HCT116 (cell line): ENCODE measurements around the gene NOTUM. TPM values are rescaled to one million over a fixed set of nuclear protein-coding genes. Genes with fewer than 3 reads are reported as not detected.

ENCODE experiments used
- ATAC-seq: fragments of 200-7000 bp; cut with Tn5 transposase; 2 replicates; pipeline ENCODE4 v1.9.1; 2020; ENCODE audit warnings: mild to moderate bottlenecking, moderate library complexity
- BruUV-seq: library from RNA; stranded (reverse); fragments of 400-500 nt; replicated peaks from 2 replicates; lab custom pipeline; 2021; lab: Mats Ljungman, UMichigan
- CTCF ChIA-PET: fragments of 300-600 bp; sonication (Branson Sonifier 250); formaldehyde crosslinking; loops from one replicate; lab custom pipeline; 2021; ENCODE audit warnings: antibody characterized with exemption; lab: Charles Lee
- POLR2A ChIA-PET: fragments of 300-600, 350-600 bp; sonication (Branson Sonifier 250); formaldehyde crosslinking; loops from one replicate; lab custom pipeline; 2021; ENCODE audit warnings: antibody characterized with exemption; lab: Charles Lee
- RAD21 ChIA-PET, 2 experiments: fragments of 300-600 bp; sonication (Branson Sonifier 250); formaldehyde crosslinking; loops; one replicate each; lab custom pipeline; 2023; ENCODE audit warnings: low total read pairs in 2 of 2; ENCODE audit not compliant: uncharacterized antibody in 2 of 2, unreplicated experiment in 2 of 2, low non-redundant PET in 1 of 2; lab: Charles Lee
- DNase-seq: peaks from one replicate; pipeline ENCODE4 v3.0.0-alpha.2; 2010; ENCODE audit warnings: low read depth, low spot score
- H2AFZ ChIP-seq: fragments of 200-600 bp; shearing (Covaris generic), sonication (generic); 2 replicates; pipeline ENCODE4 v1.6.1; 2017; ENCODE audit warnings: low read depth, mixed run types, mixed read lengths, antibody characterized with exemption, low read length; ENCODE audit not compliant: poor library complexity, severe bottlenecking
- H3K27ac ChIP-seq: 2 replicates; pipeline ENCODE4 v1.5.1; 2012; ENCODE audit warnings: low read depth, low read length
- H3K27me3 ChIP-seq: fragments of 200-600 bp; sonication (generic); 2 replicates; pipeline ENCODE4 v1.6.1; 2016; ENCODE audit warnings: mixed run types, low read length, mixed read lengths; ENCODE audit not compliant: insufficient read depth
- H3K36me3 ChIP-seq, 2 experiments: fragments of 200-500 bp in 1 of 2; fragments of 200-600 bp in 1 of 2; sonication (Bioruptor generic) in 1 of 2; sonication (generic) in 1 of 2; 2 replicates each; pipeline versions ENCODE4 v1.5.1 to v1.6.1; 2014 to 2016; ENCODE audit warnings: low read length in 2 of 2, inconsistent platforms in 1 of 2, mixed read lengths in 1 of 2, mixed run types in 1 of 2; ENCODE audit not compliant: insufficient read depth in 2 of 2, control insufficient read depth in 1 of 2
- H3K4me1 ChIP-seq, 2 experiments: fragments of 200-600 bp in 1 of 2; sonication (generic) in 1 of 2; 2 replicates each; pipeline versions ENCODE4 v1.5.1 to v1.6.1; 2012 to 2017; ENCODE audit warnings: low read length in 2 of 2, inconsistent platforms in 1 of 2, mild to moderate bottlenecking in 1 of 2, mixed read lengths in 1 of 2, mixed run types in 1 of 2, moderate library complexity in 1 of 2; ENCODE audit not compliant: insufficient read depth in 2 of 2, control insufficient read depth in 1 of 2
- H3K4me2 ChIP-seq: fragments of 200-600 bp; sonication (generic); 2 replicates; pipeline ENCODE4 v1.6.1; 2017; ENCODE audit warnings: mixed run types, low read length, mixed read lengths
- H3K4me3 ChIP-seq, 2 experiments: fragments of 200-600 bp in 1 of 2; sonication (generic) in 1 of 2; replicated peaks in 1 of 2; 2 replicates each; pipeline ENCODE4 v1.5.1; 2011 to 2016; ENCODE audit warnings: low read length in 2 of 2, control low read depth in 1 of 2, low read depth in 1 of 2, mild to moderate bottlenecking in 1 of 2, mixed read lengths in 1 of 2, mixed run types in 1 of 2
- H3K79me2 ChIP-seq: fragments of 200-600 bp; sonication (generic); 2 replicates; pipeline ENCODE4 v1.6.1; 2017; ENCODE audit warnings: mild to moderate bottlenecking, mixed run types, low read length, moderate library complexity, mixed read lengths; ENCODE audit not compliant: insufficient read depth
- H3K9ac ChIP-seq: fragments of 200-600 bp; sonication (generic); 2 replicates; pipeline ENCODE4 v1.6.1; 2016; ENCODE audit warnings: low read length, mixed read lengths
- H3K9me2 ChIP-seq: fragments of 200-600 bp; sonication (generic), shearing (Covaris generic); 2 replicates; pipeline ENCODE4 v1.6.1; 2017; ENCODE audit warnings: mixed run types, mild to moderate bottlenecking, moderate library complexity; ENCODE audit not compliant: insufficient read depth
- H3K9me3 ChIP-seq, 2 experiments: fragments of 200-500 bp in 1 of 2; fragments of 200-600 bp in 1 of 2; sonication (Bioruptor generic) in 1 of 2; sonication (generic) in 1 of 2; 2 replicates each; pipeline ENCODE4 v1.6.1; 2014 to 2017; ENCODE audit warnings: low read length in 2 of 2, mixed read lengths in 2 of 2, inconsistent platforms in 1 of 2, low read depth in 1 of 2, mild to moderate bottlenecking in 1 of 2, mixed run types in 1 of 2, moderate library complexity in 1 of 2; ENCODE audit not compliant: control insufficient read depth in 1 of 2, insufficient read depth in 1 of 2
- H4K20me1 ChIP-seq: fragments of 200-600 bp; sonication (generic), shearing (Covaris generic); 2 replicates; pipeline ENCODE4 v1.6.1; 2017; ENCODE audit warnings: mixed run types, mild to moderate bottlenecking, moderate library complexity; ENCODE audit not compliant: insufficient read depth
- CBX3 ChIP-seq: IDR thresholded peaks from 2 replicates; pipeline ENCODE4 v1.6.1; 2012; ENCODE audit warnings: low read depth
- EZH2phosphoT487 ChIP-seq: fragments of 200-600 bp; IDR thresholded peaks from 2 replicates; pipeline ENCODE4 v1.6.1; 2018; ENCODE audit warnings: antibody characterized with exemption, borderline replicate concordance
- REST ChIP-seq: IDR thresholded peaks from 2 replicates; pipeline ENCODE4 v1.6.1; 2012; ENCODE audit warnings: low read depth
- TCF7L2 ChIP-seq: IDR thresholded peaks from 2 replicates; pipeline ENCODE4 v1.7.0; 2011; ENCODE audit warnings: borderline replicate concordance, inconsistent platforms; ENCODE audit not compliant: insufficient read depth, insufficient read length; ENCODE audit errors: extremely low read depth
- YY1 ChIP-seq: IDR thresholded peaks from 2 replicates; pipeline ENCODE4 v1.6.1; 2011; ENCODE audit warnings: low read length, low read depth, moderate library complexity, mild to moderate bottlenecking; ENCODE audit not compliant: insufficient replicate concordance; ENCODE audit errors: extremely low read depth
- ZBTB33 ChIP-seq: IDR thresholded peaks from 2 replicates; pipeline ENCODE4 v1.6.1; 2011; ENCODE audit warnings: mild to moderate bottlenecking, low read length, moderate library complexity; ENCODE audit not compliant: insufficient replicate concordance; ENCODE audit errors: extremely low read depth
- intact Hi-C: fragments of 100-400 bp; cut with micrococcal nuclease; formaldehyde crosslinking; loops from 2 replicates; pipeline ENCODE4 v1.10.0; 2022
- total RNA-seq: library from RNA; stranded (reverse); gene quantifications from one replicate; pipeline ENCODE4 v1.2.1, GENCODE V29; 2021; ENCODE audit not compliant: unreplicated experiment

The NOTUM gene
- total RNA-seq, 1 experiment from 2014 or later = 12.5 TPM

- Histone ChIP-seq H3K27ac (0 out of 2 replicates have a peak overlapping the region, but pooled peaks have one; percentile 19), H3K27me3 (no peaks in the 10 kb centered on the region), H3K79me2 (no peaks in the 10 kb centered on the region), H3K9ac (peak overlapping the region; percentile 43), H3K4me2 (peak overlapping the region; percentile 76), H3K36me3 (no peaks in the 10 kb centered on the region), H3K4me3 (peak overlapping the region; percentile 11 to 43), H4K20me1 (no peaks in the 10 kb centered on the region), H3K9me2 (no peaks in the 10 kb centered on the region), H3K4me1 (peaks cover 18 to 30% of the 10 kb centered on the region in 2 experiments), H2AFZ (peak overlapping the region; percentile 41), H3K9me3 (no peaks in the 10 kb centered on the region)
- intact Hi-C loops = no loop called here
- no peak for TF ChIP-seq YY1
- TF ChIP-seq CBX3 = no peak
- BruUV-seq = no TSS peak
- ChIA-PET POLR2A (interaction anchor here (0.7 to 2.0 kb wide), 4 partner anchors 8 to 130 kb away, joined by 3 to 10 read pairs (median 4); no protein-coding TSS in a partner anchor), RAD21 (interaction anchor here in 1 of 2 experiments (0.7 to 1.1 kb wide), 2 partner anchors 45 to 55 kb away, joined by 5 to 6 read pairs; partner anchors contain the start of genes CENPX and LRRC45), CTCF (interaction anchor here (1.2 to 1.7 kb wide), 4 partner anchors 9 to 54 kb away, joined by 3 to 11 read pairs (median 4); partner anchors contain the start of genes CENPX, LRRC45 and MAFG)
- ATAC-seq = no peak
- no peak for DNase-seq
These were observed 7.4 kb upstream of the NOTUM start for GRCh38 chr17:81968396-81968745.

- intact Hi-C loops = no loop called here
- Histone ChIP-seq H3K4me2 (peak overlapping the region; percentile 76), H3K4me3 (peak overlapping the region; percentile 11 to 43), H3K9me3 (no peaks in the 10 kb centered on the region), H3K27ac (peak overlapping the region; percentile 28; the same call in 1 of the 2 replicates), H3K4me1 (peaks cover 18 to 30% of the 10 kb centered on the region in 2 experiments), H3K79me2 (no peaks in the 10 kb centered on the region), H3K27me3 (no peaks in the 10 kb centered on the region), H4K20me1 (no peaks in the 10 kb centered on the region), H3K36me3 (no peaks in the 10 kb centered on the region), H3K9me2 (no peaks in the 10 kb centered on the region), H2AFZ (peak overlapping the region; percentile 41), H3K9ac (peak overlapping the region; percentile 43)
- no TSS peak for BruUV-seq
- peak; percentile 83 for DNase-seq
- POLR2A ChIA-PET = interaction anchor here (0.7 to 2.0 kb wide), 4 partner anchors 9 to 131 kb away, joined by 3 to 10 read pairs (median 4); no protein-coding TSS in a partner anchor
- ATAC-seq = peak; percentile 82
- CTCF ChIA-PET = interaction anchor here (1.1 to 1.7 kb wide), 5 partner anchors 8 to 55 kb away, joined by 3 to 11 read pairs (median 4); partner anchors contain the start of genes CENPX, LRRC45 and MAFG
- RAD21 ChIA-PET = interaction anchor here (0.5 to 1.1 kb wide), 4 partner anchors 44 to 55 kb away, joined by 3 to 6 read pairs (median 6); partner anchors contain the start of genes CENPX (in 1 of the 2) and LRRC45 (in 1 of the 2)
- TF ChIP-seq EZH2phosphoT487 = no peak
- peak; percentile 100 for TF ChIP-seq TCF7L2
- TF ChIP-seq ZBTB33 = no peak
- no peak for TF ChIP-seq REST
These were observed 6.8 kb upstream of the NOTUM start for GRCh38 chr17:81967533-81968395.
